Spleen (tissue), 7 donors: ENCODE data around the gene MECR.

Experiments used
- POLR2A ChIP-seq, 3 donors: fragments of 450-650 bp; IDR thresholded peaks; one replicate each; pipeline ENCODE4 v1.5.1; 2017; ENCODE audit warnings: antibody characterized with exemption in 3 of 3, mild to moderate bottlenecking in 1 of 3
- TF ChIP-seq, protein P1 (sequence below), 11 experiments: fragments of 200-600 bp in 7 of 11; fragments of 450-650 bp in 4 of 11; sonication (generic) in 4 of 11; IDR thresholded peaks in 8 of 11; conservative IDR thresholded peaks in 3 of 11; 1 replicate in 7 of 11; 2 replicates in 4 of 11; pipeline versions ENCODE4 v1.4.0 to v1.8.0; 2016 to 2021; ENCODE audit warnings: antibody characterized with exemption in 11 of 11, inconsistent platforms in 4 of 11, mild to moderate bottlenecking in 1 of 11
- donor health status: DM: no; HTN: no; CAD: no; lungs with moderate emphysema.
- donor health status: DM: no; HTN: no; CAD: no.
- donor health status: DM: no; HTN: no; CAD: no.

DNA sequence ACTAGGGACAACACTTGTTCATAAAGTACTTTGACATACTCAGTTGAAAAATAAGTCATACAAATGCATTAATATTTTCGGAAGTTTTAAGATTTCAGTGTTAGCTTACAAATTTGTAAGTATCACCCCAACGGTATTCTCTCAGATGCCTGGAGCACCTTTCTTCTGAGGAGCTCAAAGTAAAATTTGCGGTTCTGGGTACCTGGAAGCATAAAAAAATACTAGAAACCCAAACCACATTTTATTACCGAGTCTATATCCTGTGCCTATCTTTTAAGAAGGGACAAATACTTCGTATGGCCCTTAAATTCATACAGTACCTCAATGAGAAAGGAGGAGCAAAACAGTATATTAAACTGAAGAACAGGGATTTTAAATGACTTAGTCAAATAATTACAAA, 59.2 kb downstream of the MECR start:
- no peak for TF ChIP-seq POLR2A (IDR thresholded peaks at IDR 0.05)
- TF ChIP-seq, protein P1, sequence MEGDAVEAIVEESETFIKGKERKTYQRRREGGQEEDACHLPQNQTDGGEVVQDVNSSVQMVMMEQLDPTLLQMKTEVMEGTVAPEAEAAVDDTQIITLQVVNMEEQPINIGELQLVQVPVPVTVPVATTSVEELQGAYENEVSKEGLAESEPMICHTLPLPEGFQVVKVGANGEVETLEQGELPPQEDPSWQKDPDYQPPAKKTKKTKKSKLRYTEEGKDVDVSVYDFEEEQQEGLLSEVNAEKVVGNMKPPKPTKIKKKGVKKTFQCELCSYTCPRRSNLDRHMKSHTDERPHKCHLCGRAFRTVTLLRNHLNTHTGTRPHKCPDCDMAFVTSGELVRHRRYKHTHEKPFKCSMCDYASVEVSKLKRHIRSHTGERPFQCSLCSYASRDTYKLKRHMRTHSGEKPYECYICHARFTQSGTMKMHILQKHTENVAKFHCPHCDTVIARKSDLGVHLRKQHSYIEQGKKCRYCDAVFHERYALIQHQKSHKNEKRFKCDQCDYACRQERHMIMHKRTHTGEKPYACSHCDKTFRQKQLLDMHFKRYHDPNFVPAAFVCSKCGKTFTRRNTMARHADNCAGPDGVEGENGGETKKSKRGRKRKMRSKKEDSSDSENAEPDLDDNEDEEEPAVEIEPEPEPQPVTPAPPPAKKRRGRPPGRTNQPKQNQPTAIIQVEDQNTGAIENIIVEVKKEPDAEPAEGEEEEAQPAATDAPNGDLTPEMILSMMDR (IDR thresholded peaks at IDR 0.05 in 8 of 11, conservative IDR thresholded peaks at IDR 0.05 in 3 of 11) = no peak
